ENCODE measurements around the gene DUSP1.
A peak's percentile ranks its signal among the peaks of the same experiment; 100 is the strongest.

DUSP1 gene

DNA sequence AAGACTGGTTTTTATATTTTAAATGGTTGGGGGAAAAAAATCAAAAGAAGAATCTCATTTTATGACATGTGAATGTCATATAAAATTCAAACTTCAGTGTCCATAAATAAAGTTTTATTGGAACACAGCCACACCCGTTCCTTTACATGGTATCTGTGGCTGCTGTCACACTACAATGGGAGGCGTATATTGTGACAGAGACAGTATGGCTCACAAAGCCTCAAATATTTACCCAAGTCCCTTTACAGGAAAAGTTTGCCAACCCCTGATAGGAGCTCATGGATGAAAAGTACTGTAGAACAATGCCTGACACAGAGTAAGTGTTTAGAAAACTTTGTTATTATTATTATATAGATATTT is 5.2 kb upstream of the DUSP1 start:
- no peak for DNase-seq

DNA sequence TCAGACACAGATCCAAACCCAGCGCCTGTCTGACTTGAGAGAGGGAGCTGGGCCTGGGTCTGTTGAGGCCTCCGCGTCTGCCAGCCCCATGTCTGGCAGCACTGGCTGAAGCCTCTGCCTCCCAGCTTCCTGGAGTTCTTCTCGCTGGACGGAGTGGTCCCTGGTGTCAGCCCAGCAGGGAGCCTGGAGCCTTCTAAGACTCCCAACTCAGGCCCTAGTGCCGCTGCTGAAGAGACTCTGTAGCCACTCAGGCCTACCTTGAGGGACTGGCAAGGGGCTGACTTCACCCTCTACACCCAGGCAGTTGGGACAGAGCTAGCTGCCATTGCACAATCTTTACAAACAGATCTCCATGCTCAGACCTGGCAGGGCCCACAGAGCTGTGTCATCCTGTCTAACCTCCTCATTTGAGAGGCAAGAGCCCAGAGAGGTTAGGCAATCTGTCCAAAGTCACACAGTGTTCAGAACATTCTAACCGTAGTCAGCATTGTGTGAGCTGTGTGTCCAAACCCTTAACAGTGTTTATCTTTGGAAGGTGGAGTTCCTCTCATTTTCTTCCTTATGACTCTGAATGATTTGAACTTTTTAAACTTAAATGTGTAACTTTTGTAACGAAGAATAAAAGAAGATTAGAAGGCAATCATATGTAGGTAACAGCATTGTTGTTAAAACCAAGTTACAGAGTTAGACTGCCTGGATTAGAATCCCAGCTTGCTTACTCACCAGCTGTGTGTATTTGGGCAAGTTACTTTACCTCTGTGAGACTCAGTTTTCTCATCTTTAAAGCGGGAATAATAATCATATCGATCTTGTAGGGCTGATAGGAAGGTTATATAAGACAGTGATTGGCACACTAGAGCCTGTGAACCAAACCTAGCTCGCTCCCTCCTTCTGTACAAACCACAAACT is 4.6 kb upstream of the DUSP1 start:
- no peak for DNase-seq

DNA sequence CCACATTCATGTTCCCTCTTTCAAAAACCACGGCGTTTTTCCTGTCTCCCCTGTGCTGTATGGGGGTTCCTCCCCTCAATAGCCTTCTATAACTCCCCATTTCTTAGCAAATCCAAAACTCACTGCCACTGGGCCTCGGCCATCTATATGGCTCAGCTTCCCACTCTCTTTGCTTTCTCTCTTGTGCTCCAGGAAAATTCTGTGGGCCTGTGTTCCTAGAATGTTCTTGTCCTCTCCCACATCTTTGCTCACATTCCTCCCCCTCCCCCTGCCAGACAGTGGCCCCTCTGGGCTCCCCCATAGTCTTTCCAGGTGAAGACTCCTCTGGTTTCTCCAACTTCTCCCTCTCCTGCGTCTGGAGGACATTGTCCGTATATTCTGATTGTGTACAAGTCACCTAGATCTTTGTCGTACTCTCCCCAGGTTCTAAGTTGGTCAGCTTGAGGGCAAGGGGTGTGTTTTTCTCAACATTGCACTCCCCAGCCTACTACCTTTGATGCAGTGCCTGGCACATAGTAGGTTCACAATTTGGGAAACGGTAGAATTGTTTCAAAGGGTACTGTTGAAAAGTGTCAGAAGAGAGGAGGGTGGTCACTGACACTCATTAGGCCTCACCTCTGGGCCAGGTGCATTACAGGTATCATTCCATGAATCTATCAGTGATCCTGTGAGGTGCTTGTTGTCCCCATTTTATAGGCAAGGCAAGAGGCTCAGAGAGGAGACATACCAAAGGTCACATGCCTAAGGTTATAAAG is 3.7 kb upstream of the DUSP1 start:
- no peak for DNase-seq

DNA sequence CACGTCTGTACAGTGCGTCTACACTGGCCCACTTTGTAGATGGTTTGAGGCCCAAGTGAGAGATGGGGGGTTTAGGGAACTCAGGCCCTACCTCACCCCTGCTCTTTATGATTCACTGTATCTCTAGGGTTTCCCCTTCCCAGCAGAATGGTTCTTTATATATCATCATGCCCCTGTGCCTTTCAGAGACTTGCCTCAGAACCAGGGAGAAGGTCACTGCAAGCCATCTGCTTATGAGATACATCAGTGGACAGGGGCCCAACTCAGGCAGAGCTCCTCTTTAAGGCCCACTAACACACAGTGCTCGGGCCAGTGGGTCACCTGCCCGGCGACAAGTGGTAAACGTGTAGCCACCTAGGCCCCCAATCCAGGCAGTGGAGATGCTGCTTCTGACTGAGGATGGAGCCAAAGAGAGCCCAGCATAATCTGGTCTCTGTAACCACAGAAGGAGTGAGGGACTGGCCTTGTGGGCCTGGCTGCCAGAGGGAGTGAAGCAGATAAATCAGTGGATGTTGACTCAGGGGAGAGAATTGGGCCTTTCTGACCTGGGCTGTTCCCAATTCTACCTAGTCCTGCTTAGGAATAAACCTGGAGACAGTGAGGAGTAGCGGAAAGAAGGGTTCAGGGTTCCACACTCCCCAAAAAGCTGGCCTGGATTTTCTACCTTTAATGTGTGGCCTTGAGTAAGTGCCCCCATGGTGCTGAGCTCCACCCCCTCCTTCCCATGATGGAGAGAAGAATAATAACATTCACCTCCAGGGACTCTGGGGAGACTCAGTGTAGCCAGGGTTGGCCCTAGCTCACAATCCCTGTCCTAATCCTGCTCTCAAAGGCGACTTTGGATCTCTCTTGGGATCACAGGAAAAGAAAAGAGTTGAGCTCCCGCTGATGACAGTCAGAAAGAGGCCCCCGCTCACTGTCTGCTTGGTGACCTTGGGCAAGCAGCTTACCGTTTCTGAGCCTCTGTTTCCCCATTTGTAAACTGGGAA is 2.8 kb upstream of the DUSP1 start:
- DNase-seq = no peak

DNA sequence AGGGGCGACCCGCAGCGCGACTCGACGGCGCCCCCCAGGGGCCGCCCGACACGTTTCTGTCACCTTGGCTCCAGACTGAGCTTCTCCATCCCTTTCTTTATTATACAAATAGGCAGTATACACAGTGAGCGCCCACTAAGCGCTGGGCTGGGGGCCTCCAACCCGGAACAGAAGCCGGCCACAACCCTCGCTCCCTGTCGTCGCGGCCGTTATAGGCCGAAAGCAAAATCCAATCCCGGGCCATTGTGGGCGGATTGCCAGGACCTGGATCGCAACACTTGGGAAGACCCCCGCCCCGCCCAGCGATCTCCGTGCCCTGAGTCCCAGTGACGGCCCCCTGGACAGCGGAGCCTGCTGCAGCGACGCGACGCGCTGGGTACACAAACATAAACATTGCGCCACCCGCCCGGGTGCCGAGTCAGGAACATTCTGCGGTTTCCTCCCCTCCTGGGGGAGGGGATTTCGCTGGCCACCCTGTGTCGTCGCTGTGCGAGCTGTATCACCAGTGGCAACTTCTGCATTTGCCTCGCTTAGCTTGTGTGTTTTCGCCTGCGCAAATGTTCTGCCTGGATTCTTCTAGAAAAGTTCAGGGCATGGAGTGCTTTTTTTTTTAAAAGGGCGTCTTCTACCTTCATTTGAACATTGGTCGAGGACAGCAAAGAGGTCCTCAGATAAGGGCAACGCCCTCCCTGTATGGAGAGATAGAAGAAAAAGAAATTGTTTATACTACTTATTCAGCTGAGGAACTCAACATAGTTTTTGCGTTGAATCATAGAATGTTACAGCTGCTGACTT is 1.3 kb upstream of the DUSP1 start:
- no peak for DNase-seq

DNA sequence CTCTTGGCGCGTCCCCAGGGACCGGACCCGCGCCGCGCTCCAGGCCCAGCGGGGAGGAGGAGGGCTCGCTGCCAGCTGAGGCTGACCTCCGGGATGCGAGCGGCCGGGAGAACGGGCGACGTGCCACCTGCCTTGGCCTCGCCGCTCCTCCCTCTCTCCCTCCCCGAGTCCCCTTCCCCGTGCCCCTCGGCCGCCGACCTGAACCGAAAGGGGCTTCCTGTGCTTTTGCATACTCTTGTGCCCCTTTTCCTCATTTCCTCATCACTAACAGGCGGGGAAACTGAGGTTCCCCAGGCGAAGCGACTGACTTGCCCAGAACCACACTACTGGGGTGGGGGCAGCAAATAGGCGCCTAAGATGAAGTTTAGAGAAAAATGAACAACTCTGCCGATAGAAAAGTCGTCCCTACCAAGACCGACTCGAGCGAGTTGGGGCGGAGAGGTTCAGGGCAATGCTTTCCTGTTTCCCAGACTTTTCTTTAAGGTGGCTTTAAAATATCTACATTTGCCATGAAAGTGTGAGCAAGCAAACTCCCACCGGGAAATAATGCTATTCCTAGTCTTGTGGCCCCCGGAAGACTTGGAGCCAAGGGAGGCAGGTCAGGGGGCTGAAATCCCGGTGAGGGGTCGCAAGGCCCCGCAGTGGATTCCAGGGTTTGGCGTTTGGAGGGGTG is 580 bp upstream of the DUSP1 start:
- no peak for DNase-seq

DNA sequence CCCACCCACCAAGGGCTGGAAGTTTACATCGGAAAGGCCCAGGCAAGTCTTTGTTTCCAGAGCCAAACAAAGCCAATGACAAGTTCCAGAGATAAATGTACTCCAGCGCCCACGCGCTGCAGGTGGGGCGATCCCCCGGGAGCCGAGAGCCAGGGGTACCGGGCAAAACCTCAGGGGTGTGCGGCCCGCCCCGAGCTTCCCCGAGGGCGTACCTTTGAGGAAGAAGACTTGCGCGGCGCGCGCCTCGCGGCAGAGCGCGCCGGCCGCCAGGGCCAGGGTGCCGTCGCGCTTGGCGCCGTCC is 671 bp downstream of the DUSP1 start:
- DNase-seq = no peak

DNA sequence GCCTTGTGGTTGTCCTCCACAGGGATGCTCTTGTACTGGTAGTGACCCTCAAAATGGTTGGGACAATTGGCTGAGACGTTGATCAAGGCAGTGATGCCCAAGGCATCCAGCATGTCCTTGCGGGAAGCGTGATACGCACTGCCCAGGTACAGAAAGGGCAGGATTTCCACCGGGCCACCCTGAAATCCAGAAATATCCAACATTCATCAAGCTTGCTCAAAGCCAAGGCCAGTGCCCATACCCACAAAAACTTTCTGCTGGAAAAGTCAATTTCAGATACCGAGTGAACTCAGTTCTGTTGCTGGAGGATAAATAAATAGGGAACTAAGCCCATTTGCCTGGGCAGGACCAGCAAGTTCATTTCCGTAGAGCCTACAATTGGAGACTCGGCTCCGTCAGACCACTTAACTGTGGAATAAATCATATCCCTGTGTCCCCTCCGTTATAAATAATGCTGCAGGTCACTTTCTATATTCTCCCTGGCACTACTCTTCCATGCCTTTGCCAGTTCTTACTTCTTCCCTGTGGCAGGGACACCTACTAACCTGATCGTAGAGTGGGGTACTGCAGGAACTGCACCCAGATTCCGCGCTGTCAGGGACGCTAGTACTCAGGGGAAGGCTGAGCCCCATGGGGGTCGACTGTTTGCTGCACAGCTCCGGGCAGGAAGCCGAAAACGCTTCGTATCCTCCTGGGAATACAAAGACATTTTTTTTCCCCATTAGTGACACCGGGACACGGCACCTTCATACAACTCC is 1.2 kb downstream of the DUSP1 start:
- DNase-seq = no peak

DNA sequence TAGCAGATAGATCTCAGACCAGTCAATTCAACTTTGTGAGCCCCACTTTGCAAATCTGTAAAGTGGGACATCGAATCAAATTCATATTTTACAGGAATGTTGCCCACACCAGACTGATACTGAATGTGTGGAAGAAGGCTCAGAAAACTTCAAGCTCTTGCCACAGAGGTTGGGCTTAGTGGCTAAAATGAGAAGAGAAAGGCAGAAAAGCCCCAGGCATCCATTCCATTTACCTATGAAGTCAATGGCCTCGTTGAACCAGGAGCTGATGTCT is 1.7 kb downstream of the DUSP1 start:
- no peak for DNase-seq

DNA sequence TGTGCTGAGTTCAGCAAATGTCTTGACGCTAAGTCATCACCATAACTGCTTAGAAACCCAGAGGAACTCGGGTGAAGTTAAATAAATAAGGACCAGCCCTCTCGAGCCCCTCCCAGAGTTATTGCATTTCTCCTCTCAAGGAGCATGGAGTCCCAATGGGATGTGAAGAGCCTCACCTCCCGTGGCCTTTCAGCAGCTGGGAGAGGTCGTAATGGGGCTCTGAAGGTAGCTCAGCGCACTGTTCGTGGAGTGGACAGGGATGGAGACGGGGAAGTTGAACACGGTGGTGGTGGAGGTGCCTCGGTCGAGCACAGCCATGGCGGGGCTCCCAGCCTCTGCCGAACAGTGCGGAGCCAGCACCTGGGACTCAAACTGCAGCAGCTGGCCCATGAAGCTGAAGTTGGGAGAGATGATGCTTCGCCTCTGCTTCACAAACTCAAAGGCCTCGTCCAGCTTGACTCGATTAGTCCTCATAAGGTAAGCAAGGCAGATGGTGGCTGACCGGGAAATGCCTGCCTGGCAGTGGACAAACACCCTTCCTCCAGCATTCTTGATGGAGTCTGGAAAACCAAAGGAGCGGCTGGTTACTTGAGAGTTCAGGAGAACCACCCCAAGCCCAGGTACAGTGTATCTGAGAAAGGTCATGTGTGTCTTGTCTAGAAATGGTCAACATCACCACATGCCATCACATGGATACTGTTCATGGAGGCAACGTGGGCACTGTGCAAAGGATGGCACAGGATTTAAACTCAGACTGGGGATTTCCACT is 2.2 kb downstream of the DUSP1 start:
- DNase-seq = no peak

DNA sequence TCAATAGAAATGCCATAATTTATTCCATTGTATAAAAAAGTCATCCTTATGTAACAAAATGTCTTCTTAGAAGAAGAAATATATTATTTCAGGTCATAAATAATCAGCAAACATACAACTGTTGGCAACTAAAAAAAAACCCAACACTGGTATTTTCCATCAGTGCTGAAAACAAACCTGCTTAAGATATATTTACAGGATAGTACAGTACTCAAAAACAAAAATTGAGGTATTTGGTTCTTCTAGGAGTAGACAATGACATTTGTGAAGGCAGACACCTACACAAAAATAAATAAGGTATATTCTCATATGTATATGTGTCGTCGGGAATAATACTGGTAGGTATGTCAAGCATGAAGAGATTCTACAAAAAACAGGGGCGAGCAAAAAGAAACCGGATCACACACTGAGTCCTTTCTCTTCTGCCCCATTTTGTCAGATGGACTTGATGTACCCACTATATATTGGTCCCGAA is 2.9 kb downstream of the DUSP1 start:
- no peak for DNase-seq

DNA sequence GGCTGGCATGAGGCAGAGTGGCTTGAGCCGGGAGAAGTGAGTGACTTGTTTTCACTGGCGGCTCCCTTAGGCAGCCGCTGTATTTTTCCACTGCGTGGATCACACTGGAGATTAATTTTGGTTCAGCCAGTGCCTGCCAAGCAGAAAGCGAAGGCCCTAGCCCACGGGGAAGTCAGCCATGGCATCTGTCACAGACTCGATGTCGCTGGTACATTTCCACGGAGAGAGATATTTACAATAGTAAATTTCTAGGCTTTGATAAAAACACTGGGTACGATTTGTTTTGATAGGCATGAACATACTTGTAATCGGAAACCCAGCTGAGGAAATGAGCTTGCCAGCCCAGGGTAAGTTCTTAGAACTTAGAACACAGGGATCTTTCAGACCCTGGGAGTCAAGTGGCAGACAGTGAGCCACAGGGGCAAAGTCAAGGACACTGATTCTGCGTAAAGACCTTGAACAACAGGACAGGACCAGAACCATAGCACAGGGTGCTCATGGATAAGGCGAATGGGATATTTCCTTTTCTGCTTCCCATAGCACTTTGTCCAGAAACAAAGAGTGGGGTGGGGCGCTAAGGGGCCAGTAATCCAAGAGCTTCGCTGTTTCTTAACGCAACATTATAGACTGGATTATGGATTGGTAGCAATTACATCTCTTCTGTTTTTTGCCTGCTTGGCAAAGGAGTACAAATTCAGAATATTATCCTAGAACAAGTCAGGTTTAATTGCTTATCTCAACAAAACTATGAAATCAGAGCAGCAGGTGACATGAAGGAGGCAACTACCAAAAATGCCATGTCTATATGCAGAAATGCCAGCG is 4.5 kb downstream of the DUSP1 start:
- DNase-seq = no peak

DNA sequence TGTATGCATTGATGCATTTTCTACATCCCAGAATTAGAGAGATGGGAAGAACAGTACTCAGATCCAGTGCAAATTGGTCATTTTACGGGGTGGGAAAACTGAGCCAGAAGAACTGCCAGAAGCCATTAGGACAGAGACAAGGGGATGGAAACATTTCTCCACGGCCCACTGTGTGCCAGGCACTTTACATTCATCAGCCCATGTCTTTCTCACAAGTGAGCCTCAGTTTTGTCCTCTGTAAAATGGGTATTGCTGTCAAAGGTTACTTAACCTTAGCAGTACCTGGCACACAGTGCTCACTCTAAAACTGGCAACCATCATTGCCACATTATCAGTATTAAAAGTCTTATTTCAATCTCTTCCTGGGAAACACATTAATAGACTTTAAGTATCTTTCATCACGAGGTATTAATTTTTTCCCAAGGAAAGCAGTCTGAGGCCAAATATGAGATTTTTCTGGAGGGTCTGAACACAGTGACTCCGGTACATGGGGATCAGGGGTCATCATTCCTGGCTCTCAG is 5.2 kb downstream of the DUSP1 start:
- no peak for DNase-seq

DNA sequence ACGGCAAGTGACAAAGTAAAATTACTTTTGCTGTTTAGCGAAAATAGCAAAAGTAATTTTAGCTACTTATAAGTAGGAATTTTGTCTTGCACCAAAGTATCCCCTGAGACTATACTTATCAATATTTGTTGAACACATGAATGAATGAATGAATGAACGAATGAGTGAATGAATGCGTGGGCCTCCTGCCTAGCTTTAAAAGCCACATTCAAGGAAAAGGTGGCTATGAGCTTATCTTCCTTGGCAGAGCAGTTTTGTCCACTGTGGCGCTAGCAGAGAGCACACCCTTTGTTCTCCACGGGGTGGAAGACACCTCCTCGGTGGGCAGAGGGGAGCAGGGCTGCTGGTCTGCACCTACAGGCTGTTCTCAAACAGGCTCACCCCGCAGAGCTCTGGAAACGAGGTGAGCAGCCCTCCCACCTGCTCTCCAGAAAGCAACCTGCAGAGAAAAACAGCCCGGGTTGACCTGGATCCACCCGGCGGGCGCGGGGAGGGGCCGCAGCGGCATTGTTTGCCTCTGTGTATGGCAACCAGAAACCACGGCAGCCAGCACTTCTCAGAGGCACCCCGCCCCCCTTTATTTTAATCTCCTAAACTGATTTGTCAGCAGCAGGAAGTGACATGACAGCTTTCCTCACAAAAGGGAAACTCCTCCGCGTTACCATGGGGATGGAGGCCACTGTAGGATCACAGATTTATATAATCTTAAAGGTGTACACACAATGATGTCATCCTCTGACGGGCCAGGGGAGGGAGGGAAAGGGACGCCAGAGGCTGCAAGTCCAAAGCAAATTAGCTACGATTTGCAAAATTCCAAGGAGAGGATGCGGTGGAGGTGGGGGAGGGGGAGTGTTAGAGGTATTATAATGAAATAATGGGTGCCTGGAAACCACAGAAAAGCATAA is 5.9 kb downstream of the DUSP1 start:
- DNase-seq = peak; percentile 91

DNA sequence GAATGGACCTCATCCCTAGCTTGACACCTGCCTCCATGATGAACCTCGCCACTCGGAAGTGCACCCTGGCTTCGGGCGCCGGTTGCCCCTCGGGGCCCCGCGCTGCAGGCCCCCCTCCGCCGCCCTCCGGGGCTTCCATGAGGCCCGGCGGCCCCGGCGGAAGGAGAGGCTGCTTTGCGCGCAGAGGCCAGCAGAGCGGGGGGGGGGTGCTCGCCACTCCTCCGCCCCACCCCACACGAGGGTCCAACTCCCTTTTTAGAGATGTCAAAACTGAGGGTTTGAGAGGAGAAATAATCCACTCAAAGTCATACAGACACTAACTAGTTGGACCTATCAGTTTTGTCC is 7.9 kb downstream of the DUSP1 start:
- DNase-seq = no peak

DNA sequence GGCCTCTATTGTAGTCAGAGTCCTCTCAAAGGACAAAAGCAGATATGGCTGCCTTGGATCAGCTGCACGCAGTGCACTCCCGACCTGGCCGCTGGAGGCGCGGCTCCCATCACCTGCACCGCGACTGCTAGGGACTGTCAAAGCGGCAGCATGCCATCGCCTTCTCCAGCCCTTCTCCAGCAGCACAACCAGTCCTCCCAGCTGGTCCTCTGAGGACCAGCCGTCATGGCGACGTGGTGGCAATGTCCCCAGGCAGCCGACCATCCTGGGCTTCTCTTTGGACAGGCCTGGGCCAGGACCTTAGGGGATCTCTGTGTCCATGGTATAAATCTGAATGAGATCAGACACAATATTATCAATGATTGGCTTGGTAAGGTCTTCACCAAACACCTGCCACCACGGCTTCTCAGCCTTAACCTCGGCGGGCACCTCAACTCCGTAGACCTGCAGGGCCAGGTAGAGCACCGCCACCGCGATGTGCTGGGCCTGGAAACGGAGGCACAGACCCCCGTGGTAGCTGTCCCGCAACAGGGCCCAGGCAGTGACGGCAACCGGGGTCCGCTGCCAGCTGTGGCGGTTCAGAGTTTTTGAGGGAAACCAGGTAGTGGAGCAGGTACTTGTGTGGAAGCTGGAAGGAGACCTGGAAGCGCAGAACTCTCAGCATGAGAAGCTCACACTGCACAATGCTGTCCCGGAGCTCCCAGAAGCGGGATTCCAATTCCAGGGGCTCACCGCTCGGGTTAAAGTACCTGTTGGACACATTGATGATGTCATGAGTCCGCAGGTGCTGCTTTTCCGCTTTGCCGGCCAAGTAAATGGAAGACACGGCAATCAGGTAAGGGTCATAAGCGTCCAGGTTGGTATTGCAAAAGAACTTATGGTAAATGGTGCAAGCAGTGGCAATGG is 8.5 kb downstream of the DUSP1 start:
- DNase-seq = no peak

DNA sequence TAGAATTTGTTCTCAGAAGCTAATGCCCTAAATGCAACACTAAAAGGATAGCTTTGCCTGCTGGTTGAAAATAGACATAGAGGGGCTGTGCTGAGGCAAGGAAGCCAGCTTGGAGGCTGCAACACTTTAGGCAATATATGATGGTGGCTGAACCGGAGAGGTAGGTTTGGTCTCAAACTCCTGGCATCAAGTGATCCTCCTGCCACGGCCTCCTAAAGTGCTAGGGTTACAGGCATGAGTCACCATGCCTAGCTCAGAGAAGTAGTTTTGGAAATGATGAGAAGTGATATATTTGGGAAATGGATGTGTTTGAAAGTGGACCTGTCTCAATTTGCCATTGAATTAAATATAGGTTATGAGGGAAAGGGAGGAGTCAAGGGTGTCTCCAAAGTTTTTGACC is 10.0 kb downstream of the DUSP1 start:
- no peak for DNase-seq

All from NCI-H1092 (cell line).